ENCODE data around the gene KIF23.
A peak's percentile ranks its signal among the peaks of the same experiment; 100 is the strongest.

The KIF23 gene

DNA sequence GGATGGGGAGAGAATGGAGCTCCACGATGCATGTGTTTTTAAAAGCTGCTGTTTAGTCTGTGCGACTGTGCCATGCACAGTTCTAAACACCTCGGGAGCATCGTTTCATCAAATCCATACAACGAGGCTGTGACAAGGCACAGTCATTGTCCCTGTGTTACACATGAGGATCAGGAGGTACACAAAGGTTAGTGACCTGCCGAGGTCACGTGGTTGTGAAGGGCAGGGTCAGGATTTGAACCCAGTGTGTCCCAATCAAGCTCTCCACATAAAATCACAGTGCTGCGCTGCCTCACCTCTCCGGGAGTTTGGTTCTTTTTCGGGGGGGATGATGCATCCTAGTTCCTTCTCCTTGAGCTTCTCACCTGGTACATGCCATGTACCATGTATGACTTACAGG lies 18.7 kb upstream of the KIF23 start:
- no peak for DNase-seq

DNA sequence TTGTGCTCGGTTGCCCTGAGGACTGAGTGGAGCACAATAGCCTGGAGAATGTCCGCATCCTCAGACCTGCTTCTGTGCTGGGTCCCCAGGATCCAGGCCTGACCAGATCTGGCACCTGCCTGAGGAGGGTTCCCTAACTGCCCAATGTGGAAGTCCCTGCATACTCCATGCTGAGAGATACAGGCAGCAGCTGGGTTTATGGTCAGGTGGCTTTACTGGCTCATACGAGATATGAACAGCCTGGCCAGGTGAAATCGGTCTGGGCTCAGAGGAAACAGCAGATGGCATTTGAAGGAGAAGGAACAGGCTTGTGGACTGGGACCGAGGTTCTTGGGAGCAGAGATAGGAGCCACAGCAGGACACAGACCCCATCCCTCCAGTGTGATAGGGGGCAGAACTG lies 18.2 kb upstream of the KIF23 start:
- no peak for DNase-seq

GRCh38 chr15:69398491-69398891 lies 15.7 kb upstream of the KIF23 start:
- no peak for DNase-seq

- DNase-seq, result peak; percentile 49 to 53
Measured at GRCh38 chr15:69400850-69401249, 13.3 kb upstream of the KIF23 start.

DNA sequence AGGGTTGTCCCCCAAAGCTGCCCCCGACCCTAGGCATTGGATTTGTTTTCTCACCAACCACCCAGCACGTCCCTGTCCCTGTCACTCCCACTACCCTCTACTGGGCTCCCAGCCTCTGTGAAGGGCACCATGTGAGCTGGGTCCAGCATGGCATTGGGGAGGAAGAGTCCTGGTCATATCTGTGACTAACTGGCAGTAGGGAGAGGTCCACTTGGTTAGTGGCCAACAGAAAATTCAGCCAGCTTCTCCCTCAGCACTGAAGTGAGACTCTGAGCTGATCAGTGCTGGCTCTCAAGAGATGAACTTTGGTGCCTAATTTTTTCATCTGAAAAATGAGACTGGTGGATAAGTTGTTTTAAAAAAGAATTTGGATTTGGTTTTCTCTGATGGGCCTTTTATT lies 11.3 kb upstream of the KIF23 start:
- no peak for DNase-seq

DNA sequence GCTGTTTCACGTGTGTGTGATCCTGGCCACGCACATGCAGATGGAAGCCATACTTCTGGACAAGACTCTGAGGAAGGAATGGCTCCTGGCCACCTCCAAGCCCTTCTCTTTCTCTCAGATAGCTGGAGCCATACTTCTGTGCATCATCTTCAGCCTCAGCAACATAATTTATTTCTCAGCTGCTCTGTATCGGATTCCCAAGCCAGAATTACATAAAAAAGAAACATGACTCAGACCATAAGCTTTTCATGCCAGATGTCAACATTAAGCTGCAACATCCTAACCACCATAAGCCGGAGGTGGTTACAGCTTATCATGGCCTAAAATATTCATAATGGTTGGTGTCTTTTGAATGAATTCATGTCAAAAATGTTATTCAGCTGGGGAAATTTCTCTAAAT lies 10.6 kb upstream of the KIF23 start:
- no peak for DNase-seq

- DNase-seq, result no peak
Measured at GRCh38 chr15:69405110-69405509, 9.0 kb upstream of the KIF23 start.

DNA sequence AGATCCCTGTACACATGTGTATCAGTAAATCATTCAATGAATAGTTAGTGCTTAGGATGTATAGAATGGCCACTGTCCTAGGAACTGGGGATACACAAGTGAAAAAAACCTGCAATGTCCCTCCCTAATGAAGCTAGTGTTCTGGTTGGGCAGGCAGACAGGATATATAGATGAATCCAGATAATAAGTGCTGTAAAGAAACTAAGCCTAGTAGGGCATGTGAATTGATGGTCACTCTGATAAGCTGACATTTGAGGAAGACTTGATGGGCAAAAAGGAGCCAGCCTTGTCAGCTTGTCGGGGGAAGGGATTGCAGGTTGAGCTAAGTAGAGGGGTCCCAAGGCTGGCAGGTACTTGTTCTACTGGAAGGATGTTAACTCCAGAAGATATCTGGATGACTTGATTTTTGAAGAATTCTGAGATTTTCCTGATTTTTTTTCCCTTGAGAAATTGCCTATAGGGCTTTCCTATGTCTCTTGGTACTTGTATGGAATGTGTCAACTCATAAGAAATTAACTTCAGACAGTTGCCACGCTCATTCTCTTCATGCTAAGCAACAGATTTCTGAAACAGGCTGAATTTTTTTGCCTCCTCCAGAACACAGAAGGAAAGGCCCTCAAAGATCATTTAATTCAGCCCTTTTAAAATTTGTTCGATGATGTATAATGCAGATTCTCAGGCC lies 6.3 kb upstream of the KIF23 start:
- DNase-seq, result no peak

GRCh38 chr15:69408841-69409240 lies 5.3 kb upstream of the KIF23 start:
- no peak for DNase-seq

- peak; percentile 41 to 53 for DNase-seq
Measured at GRCh38 chr15:69410248-69410874, 3.8 kb upstream of the KIF23 start.

- no peak for DNase-seq
Measured at GRCh38 chr15:69412274-69412673, 1.9 kb upstream of the KIF23 start.

DNA sequence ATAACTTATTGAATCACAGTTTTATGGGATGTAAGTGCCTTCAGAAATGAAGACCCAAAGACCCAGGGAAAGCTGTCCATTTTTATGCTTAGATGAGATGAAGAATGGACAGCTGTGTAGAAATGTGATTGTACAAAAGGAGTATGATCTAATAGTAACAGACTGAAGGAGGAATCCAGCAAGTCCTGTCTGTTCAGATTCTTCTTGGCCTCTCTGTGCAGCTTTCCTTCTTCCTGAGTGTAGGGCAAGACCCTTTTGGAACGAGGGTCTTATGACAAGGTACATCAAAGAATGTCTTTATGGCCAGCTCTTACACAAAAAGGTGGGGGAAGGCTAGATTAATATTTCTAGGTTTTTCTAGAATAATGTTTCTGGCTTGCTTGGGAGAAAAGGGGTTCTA lies 1.4 kb upstream of the KIF23 start:
- no peak for DNase-seq

DNA sequence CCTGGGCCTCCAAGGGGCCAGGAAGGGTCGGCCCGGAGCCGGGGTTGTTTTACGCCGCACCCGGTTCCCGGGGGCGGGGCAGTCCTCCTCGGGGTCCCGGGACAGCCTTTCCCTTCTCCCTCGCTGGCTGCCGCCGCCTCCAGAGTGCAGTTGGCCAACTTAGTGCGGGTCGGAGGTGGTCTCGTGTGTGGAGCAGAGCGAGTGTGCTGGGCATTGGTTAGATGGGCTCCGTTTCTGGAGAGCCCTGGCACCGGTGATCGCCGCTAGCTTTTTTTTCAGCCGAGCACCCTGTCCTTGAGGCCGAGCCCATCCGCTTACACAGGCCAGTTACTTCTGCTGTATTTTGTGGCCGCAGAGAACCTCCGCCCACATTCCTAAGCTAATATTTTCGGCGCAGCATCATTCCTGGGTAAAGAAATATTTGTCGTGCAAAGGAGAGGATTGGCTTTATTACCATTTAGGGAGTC lies 585 bp downstream of the KIF23 start:
- peak; percentile 44 to 52 for DNase-seq

- DNase-seq, result no peak
Measured at GRCh38 chr15:69415381-69415780, 1.2 kb downstream of the KIF23 start.

GRCh38 chr15:69417581-69417980 lies 3.4 kb downstream of the KIF23 start:
- no peak for DNase-seq

GRCh38 chr15:69421498-69421897 lies 7.3 kb downstream of the KIF23 start:
- no peak for DNase-seq

DNA sequence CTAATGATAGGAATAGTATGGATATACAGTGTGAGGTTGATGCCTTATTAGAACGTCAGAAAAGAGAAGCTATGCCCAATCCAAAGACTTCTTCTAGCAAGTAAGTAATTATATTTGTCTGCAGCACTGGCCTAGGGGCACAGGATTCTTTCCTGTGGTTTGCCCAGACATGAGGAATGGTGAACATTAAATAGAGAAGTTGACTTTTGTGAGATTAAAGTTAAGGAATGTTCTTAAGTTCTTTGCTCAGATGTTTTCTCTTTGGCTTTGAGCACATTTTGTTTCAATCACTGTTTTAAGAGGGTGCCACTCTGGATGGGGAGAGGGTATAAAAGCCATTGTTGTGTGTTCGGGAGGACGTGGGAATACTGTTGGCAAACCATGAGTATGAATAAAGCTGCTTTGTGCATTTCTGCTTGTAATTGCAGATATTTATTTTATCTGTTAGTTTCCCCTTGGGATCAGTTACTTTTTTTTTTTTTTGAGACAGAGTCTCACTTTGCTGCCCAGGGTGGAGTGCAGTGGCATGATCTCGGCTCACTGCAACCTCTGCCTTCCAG lies 8.3 kb downstream of the KIF23 start:
- no peak for DNase-seq

DNA sequence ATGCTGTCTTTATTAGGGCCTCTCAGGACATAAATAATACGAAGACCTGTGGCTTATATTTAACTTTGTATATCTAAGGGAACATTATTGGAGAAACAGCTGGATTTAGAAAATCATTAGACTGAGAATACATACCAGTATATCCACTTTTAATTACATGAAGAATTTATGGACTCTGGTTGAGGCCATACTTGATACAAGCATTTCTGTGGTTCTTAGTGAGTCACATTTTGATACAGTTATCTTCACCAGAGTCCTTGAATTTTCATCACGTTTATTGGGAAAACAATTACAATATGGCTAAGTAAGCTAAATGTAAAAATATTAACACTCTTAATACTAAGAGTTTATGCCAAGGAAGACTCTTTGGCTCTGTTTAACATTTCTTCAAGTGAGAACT lies 9.9 kb downstream of the KIF23 start:
- DNase-seq, result no peak

DNA sequence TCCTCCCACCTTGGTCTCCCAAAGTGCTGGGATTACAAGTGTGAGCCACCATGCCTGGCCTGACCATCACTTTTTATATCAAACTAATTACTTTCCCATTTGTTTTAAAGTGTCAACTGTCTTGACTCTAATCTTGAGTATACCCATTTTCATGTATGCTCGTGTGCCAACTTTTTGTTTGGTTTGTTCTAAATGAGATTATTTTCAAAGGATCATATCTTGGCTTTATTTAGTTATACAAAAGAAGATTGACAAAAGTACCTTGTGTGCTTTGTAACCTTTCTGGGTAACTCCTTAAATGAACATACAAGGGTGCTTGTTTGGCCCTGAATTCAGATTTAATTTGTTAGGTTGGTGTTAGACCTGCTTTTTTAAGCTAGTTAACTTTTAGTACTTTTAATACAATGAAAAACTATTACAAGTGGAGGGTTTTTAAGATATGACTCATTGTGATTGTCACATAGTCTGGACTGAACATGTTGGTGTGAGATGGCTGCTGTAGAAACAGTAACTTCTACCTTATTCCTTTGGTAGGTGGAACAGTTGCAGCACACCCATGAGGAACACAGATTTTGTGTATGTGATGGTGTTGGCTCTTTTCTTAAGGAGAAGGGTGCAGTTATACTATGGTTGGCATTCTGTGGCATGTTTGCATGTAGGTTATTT lies 10.7 kb downstream of the KIF23 start:
- DNase-seq, result no peak

GRCh38 chr15:69433831-69434230 lies 19.7 kb downstream of the KIF23 start:
- no peak for DNase-seq

DNA sequence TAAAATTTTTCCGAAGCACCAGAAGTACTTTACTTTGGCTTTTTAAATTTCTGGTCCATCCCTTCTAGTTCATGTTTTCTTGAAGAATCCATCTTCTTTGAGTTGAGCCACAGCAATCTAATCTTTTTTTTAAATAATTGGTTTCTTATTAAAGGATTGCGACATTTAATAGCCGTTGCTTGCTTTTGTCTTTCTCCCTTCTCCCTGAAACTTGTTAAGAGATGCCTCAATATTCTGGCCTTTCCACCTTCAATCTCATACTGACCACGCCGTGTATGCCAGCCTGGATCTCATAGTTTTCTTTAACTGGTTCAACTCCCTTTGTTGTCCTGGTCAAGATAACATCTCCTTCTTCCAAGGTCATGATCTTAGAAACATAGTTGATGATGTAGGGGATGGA lies 20.1 kb downstream of the KIF23 start:
- DNase-seq, result no peak

GRCh38 chr15:69434679-69435078 lies 20.5 kb downstream of the KIF23 start:
- DNase-seq, result no peak

DNA sequence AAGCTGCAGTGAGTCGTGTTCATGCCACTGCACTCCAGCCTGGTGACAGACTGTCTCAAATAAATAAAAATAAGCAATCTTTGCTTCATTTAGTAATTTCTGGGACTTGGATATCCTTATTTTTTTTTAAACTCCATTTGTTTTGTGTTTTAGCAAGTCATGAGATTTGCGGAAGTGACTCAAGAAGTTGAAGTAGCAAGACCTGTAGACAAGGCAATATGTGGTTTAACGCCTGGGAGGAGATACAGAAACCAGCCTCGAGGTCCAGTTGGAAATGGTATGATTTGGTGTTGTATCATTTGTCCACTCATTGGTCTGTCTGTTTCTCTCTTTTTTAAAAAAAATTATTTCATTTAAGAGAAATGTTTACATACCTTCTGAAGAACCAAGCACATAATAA lies 21.8 kb downstream of the KIF23 start:
- no peak for DNase-seq

- DNase-seq, result no peak
Measured at GRCh38 chr15:69436951-69437350, 22.8 kb downstream of the KIF23 start.

All from activated T-cell treated with anti-CD3 and anti-CD28 coated beads, Interleukin-2, amount 50 U/mL, for 48 hours (primary cell).